Stomach (tissue), 9 donors: ENCODE measurements around the gene ANXA8. TPM values are rescaled to one million over a fixed set of nuclear protein-coding genes. Genes with fewer than 3 reads are reported as not detected.

Experiments
- DNase-seq, 2 donors: peaks; one replicate each; pipeline versions ENCODE4 v3.0.0 to v3.0.0-alpha.2; 2013 to 2019
- H3K27ac ChIP-seq, 5 donors: fragments of 200-600 bp in 4 of 5; sonication (generic) in 4 of 5; one replicate each; pipeline ENCODE4 v1.5.1; 2013 to 2019; ENCODE audit warnings: mild to moderate bottlenecking in 1 of 5, moderate library complexity in 1 of 5
- H3K27me3 ChIP-seq, 3 donors: fragments of 200-600 bp; sonication (generic); one replicate each; pipeline ENCODE4 v1.5.1; 2017 to 2019; ENCODE audit warnings: mixed run types in 1 of 3
- H3K36me3 ChIP-seq, 4 donors: fragments of 200-600 bp; sonication (generic); 1 replicate in 3 of 4; 2 replicates in 1 of 4; pipeline ENCODE4 v1.5.1; 2016 to 2019
- H3K4me1 ChIP-seq, 4 donors: fragments of 200-600 bp; sonication (generic); one replicate each; pipeline ENCODE4 v1.5.1; 2016 to 2019
- H3K4me3 ChIP-seq, 4 donors: fragments of 200-600 bp; sonication (generic) in 3 of 4; one replicate each; pipeline ENCODE4 v1.5.1; 2016 to 2019; ENCODE audit warnings: mild to moderate bottlenecking in 1 of 4
- H3K9me3 ChIP-seq, 4 donors: fragments of 200-600 bp; sonication (generic); one replicate each; pipeline ENCODE4 v1.5.1; 2016 to 2019
- CTCF ChIP-seq, 7 experiments: fragments of 450-650 bp in 4 of 7; fragments of 200-600 bp in 3 of 7; sonication (generic) in 3 of 7; IDR thresholded peaks; one replicate each; pipeline ENCODE4 v1.5.1; 2016 to 2019; ENCODE audit warnings: antibody characterized with exemption in 7 of 7, control low read depth in 2 of 7, mild to moderate bottlenecking in 1 of 7
- EP300 ChIP-seq: sonication (generic); formaldehyde crosslinking; IDR thresholded peaks from one replicate; pipeline ENCODE4 v1.6.1; 2017; ENCODE audit warnings: antibody characterized with exemption
- POLR2A ChIP-seq, 4 donors: fragments of 450-650 bp; IDR thresholded peaks; one replicate each; pipeline ENCODE4 v1.6.1; 2016; ENCODE audit warnings: antibody characterized with exemption in 4 of 4, control low read depth in 2 of 4, mild to moderate bottlenecking in 1 of 4, moderate library complexity in 1 of 4
- POLR2AphosphoS5 ChIP-seq, 3 donors: sonication (generic); formaldehyde crosslinking; IDR thresholded peaks; one replicate each; pipeline ENCODE4 v1.6.1; 2016; ENCODE audit warnings: antibody characterized with exemption in 3 of 3
- WGBS, 5 donors: extraction: QIAGEN DNeasy Blood & Tissue Kit in 3 of 5; methylation state at CpG; one replicate each; pipeline versions ENCODE4 v1.1.5 to v1.1.7; 2013 to 2018; 5-methylcytosine and 5-hydroxymethylcytosine counted together
- intact Hi-C: fragments of 100-400 bp; cut with DNase I; formaldehyde crosslinking; loops from one replicate; pipeline ENCODE4 v1.15.1; 2023; ENCODE audit warnings: low total_unique reads
- polyA plus RNA-seq, 3 donors: library from polyadenylated mRNA; stranded (reverse); fragments of 200-250 nt; gene quantifications; one replicate each; pipeline ENCODE4 v1.2.3, GENCODE V29; 2013
- total RNA-seq, 5 donors: library from RNA; depleted of rRNA; stranded (reverse); fragments of >200 nt; gene quantifications; one replicate each; pipeline versions ENCODE4 v1.1.0 to v1.2.3, GENCODE V29; 2014 to 2016
- donor health status: healthy with polysubstance abuse.
- donor health status: Bipolar disorder and iron deficiency.
- donor health status: healthy.

Gene ANXA8
- total and polyA plus RNA-seq, 8 donors, result 0.37 to 77.4 (median 2.7) TPM; not detected in 4

GRCh38 chr10:47438857-47439474 is 44.9 kb downstream of the ANXA8 start:
- Histone ChIP-seq H3K4me1 (no peaks in the 10 kb centered on the region), H3K9me3 (peaks cover 0 to 8% (median 1%) of the 10 kb centered on the region in 4 donors), H3K27ac (no peak overlapping the region), H3K4me3 (no peak overlapping the region), H3K27me3 (peaks cover 0 to 20% (median 0%) of the 10 kb centered on the region in 3 donors), H3K36me3 (no peaks in the 10 kb centered on the region)
- 23 to 48% (median 29%) methylated on average over 4 to 6 of the region's 6 CpGs for WGBS, 5 donors
- DNase-seq, result peak; percentile 78 to 82
- TF ChIP-seq POLR2AphosphoS5 (IDR thresholded peaks at IDR 0.05) (peak in 1 of 3 donors; percentile 47), CTCF (IDR thresholded peaks at IDR 0.05) (peak in 3 of 7 experiments; percentile 47 to 52 (median 49)), POLR2A (IDR thresholded peaks at IDR 0.05) (no peak), EP300 (no peak)
- intact Hi-C loops, result no loop called here

DNA sequence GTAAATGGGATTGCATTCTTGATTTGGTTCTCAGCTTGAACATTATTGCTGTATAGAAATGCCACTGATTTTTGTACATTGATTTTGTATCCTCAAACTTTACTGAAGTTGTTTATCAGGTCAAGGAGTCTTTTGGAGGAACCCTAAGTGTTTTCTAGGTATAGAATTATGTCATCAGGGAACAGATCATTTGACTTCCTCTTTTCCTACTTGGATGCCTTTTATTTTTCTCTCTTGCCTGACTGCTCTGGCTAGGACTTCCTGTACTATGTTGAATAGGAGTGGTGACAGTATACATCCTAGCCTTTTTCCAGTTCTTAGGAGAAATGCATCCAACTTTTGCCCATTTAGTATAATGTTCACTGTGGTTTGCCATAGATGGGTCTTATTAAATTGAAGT is 48.8 kb downstream of the ANXA8 start:
- Histone ChIP-seq H3K36me3 (no peaks in the 10 kb centered on the region), H3K27me3 (peaks cover 0 to 10% (median 0%) of the 10 kb centered on the region in 3 donors), H3K4me3 (no peak overlapping the region), H3K27ac (no peak overlapping the region), H3K9me3 (peaks cover 0 to 9% (median 3%) of the 10 kb centered on the region in 4 donors), H3K4me1 (no peaks in the 10 kb centered on the region)
- intact Hi-C loops, result no loop called here
- TF ChIP-seq POLR2A (IDR thresholded peaks at IDR 0.05) (no peak), EP300 (no peak), CTCF (IDR thresholded peaks at IDR 0.05) (no peak), POLR2AphosphoS5 (IDR thresholded peaks at IDR 0.05) (no peak)
- DNase-seq, result no peak

- no peaks in the 10 kb centered on the region for H3K4me1 ChIP-seq
- WGBS, 5 donors, result 82 to 91% (median 85%) methylated on average over 4 of the region's 4 CpGs
- intact Hi-C loops, result no loop called here
- H3K27ac ChIP-seq, result no peak overlapping the region
- no peaks in the 10 kb centered on the region for H3K36me3 ChIP-seq
- no peaks in the 10 kb centered on the region for H3K9me3 ChIP-seq
- H3K27me3 ChIP-seq, result no peaks in the 10 kb centered on the region
- DNase-seq, result no peak
- H3K4me3 ChIP-seq, result no peak overlapping the region
- TF ChIP-seq POLR2AphosphoS5 (IDR thresholded peaks at IDR 0.05) (no peak), CTCF (IDR thresholded peaks at IDR 0.05) (no peak), EP300 (no peak), POLR2A (IDR thresholded peaks at IDR 0.05) (no peak)
Observed at GRCh38 chr10:47425813-47426419, 58.0 kb downstream of the ANXA8 start.

- Histone ChIP-seq H3K27me3 (peaks cover 0 to 7% (median 0%) of the 10 kb centered on the region in 3 donors), H3K36me3 (no peaks in the 10 kb centered on the region), H3K4me3 (no peak overlapping the region), H3K9me3 (no peaks in the 10 kb centered on the region), H3K4me1 (no peaks in the 10 kb centered on the region), H3K27ac (no peak overlapping the region)
- no peak for TF ChIP-seq CTCF (IDR thresholded peaks at IDR 0.05)
- intact Hi-C loops, result no loop called here
- no peak for DNase-seq
- WGBS, 5 donors, result 67 to 73% (median 72%) methylated on average over 8 of the region's 8 CpGs
Observed at GRCh38 chr10:47424231-47424630, 59.7 kb downstream of the ANXA8 start.
